SU-DHL-6 (cell line): Measurements from ENCODE around the gene LHPP.

Experiments used
- H2AFZ ChIP-seq: fragments of 200-600 bp; sonication (generic); 2 replicates; pipeline ENCODE4 v1.6.1; 2014; ENCODE audit warnings: low read depth, mild to moderate bottlenecking, moderate library complexity, mixed read lengths, antibody characterized with exemption, low read length; ENCODE audit not compliant: severe bottlenecking
- H3F3A ChIP-seq: fragments of 200-600 bp; shearing (Covaris generic); 2 replicates; pipeline ENCODE4 v1.6.0; 2016; ENCODE audit warnings: antibody characterized with exemption, mild to moderate bottlenecking; ENCODE audit not compliant: insufficient read depth
- H3K27ac ChIP-seq: fragments of 200-600 bp; sonication (generic); 2 replicates; pipeline ENCODE4 v1.5.1; 2016; ENCODE audit warnings: low read depth, mild to moderate bottlenecking, low read length, moderate library complexity, mixed read lengths
- H3K27me3 ChIP-seq: fragments of 200-600 bp; sonication (generic), shearing (Covaris generic); 2 replicates; pipeline ENCODE4 v1.6.0; 2014; ENCODE audit warnings: mild to moderate bottlenecking, low read length
- H3K36me3 ChIP-seq: fragments of 200-600 bp; sonication (generic); 2 replicates; pipeline ENCODE4 v1.6.1; 2014; ENCODE audit warnings: mild to moderate bottlenecking, low read length, mixed read lengths
- H3K4me2 ChIP-seq: fragments of 300-600, 200-600 bp; shearing (Covaris generic), sonication (generic); 2 replicates; pipeline ENCODE4 v1.6.0; 2014; ENCODE audit warnings: low read length, low read depth, mild to moderate bottlenecking; ENCODE audit not compliant: poor library complexity, severe bottlenecking
- H3K4me3 ChIP-seq: fragments of 200-600 bp; sonication (generic); 2 replicates; pipeline ENCODE4 v1.5.1; 2014; ENCODE audit warnings: antibody characterized with exemption, low read length, mild to moderate bottlenecking, mixed read lengths; ENCODE audit not compliant: insufficient read depth, poor library complexity, severe bottlenecking
- H3K79me2 ChIP-seq: fragments of 200-600 bp; sonication (generic); 2 replicates; pipeline ENCODE4 v1.6.1; 2014; ENCODE audit warnings: mild to moderate bottlenecking, low read length, moderate library complexity; ENCODE audit not compliant: insufficient read depth
- H3K9ac ChIP-seq: fragments of 200-600 bp; sonication (generic); 2 replicates; pipeline ENCODE4 v1.7.0; 2014; ENCODE audit warnings: mild to moderate bottlenecking, low read length
- H3K9me2 ChIP-seq: fragments of 200-600 bp; sonication (generic); replicated peaks from 2 replicates; pipeline ENCODE4 v1.6.1; 2014; ENCODE audit warnings: low read length; ENCODE audit not compliant: insufficient read depth
- H3K9me3 ChIP-seq: fragments of 200-600 bp; sonication (generic); 2 replicates; pipeline ENCODE4 v1.6.1; 2014; ENCODE audit warnings: low read length, mixed read lengths; ENCODE audit not compliant: insufficient read depth
- H4K20me1 ChIP-seq: fragments of 200-600 bp; sonication (generic); 2 replicates; pipeline ENCODE4 v1.6.1; 2014; ENCODE audit warnings: low read depth, mild to moderate bottlenecking, antibody characterized with exemption, low read length, moderate library complexity, mixed read lengths
- EZH2phosphoT487 ChIP-seq: fragments of 200-600 bp; sonication (generic), shearing (Covaris generic); conservative IDR thresholded peaks from 2 replicates; pipeline ENCODE4 v1.6.1; 2018; ENCODE audit warnings: mild to moderate bottlenecking, antibody characterized with exemption, low read length, moderate library complexity, mixed read lengths
- TF ChIP-seq, protein P1 (sequence below): fragments of 200-600 bp; sonication (generic); IDR thresholded peaks from one replicate; pipeline ENCODE4 v1.5.1; 2017; ENCODE audit warnings: antibody characterized with exemption, mild to moderate bottlenecking, low read length, moderate library complexity; ENCODE audit not compliant: insufficient read depth, poor library complexity, severe bottlenecking

LHPP gene

DNA sequence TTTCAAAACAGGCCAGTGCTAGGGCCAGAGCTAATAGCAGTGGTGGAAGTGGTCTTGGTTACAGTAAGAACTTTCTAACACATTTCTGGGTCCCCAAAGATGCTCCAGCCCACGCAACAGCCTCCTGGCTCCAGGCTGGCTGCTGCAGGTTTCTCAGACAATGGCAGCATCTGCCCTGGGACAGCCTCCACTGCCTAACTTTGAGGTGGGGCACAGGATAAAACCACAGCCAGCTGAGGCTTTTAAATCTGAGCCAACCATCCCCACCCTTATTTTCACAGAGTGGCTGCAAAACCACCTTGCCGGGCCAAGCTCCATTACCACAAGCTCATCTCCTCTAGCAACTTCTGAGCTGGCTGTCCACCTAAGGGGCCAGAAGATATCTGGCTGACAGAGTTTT is 197.8 kb downstream of the LHPP start:
- H3K27me3 ChIP-seq = no peaks in the 10 kb centered on the region
- H3K4me2 ChIP-seq = no peak overlapping the region
- H2AFZ ChIP-seq = no peak overlapping the region
- no peak overlapping the region for H3K27ac ChIP-seq
- H3F3A ChIP-seq = no peaks in the 10 kb centered on the region
- H3K9me2 ChIP-seq = no peaks in the 10 kb centered on the region
- TF ChIP-seq, protein P1, sequence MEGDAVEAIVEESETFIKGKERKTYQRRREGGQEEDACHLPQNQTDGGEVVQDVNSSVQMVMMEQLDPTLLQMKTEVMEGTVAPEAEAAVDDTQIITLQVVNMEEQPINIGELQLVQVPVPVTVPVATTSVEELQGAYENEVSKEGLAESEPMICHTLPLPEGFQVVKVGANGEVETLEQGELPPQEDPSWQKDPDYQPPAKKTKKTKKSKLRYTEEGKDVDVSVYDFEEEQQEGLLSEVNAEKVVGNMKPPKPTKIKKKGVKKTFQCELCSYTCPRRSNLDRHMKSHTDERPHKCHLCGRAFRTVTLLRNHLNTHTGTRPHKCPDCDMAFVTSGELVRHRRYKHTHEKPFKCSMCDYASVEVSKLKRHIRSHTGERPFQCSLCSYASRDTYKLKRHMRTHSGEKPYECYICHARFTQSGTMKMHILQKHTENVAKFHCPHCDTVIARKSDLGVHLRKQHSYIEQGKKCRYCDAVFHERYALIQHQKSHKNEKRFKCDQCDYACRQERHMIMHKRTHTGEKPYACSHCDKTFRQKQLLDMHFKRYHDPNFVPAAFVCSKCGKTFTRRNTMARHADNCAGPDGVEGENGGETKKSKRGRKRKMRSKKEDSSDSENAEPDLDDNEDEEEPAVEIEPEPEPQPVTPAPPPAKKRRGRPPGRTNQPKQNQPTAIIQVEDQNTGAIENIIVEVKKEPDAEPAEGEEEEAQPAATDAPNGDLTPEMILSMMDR = no peak
- H3K4me3 ChIP-seq = no peak overlapping the region
- no peak overlapping the region for H3K9ac ChIP-seq
- no peaks in the 10 kb centered on the region; the same call in 1 of the 2 replicates for H4K20me1 ChIP-seq
- no peaks in the 10 kb centered on the region for H3K9me3 ChIP-seq
- H3K79me2 ChIP-seq = peaks cover 94% of the 10 kb centered on the region
- H3K36me3 ChIP-seq = no peaks in the 10 kb centered on the region

DNA sequence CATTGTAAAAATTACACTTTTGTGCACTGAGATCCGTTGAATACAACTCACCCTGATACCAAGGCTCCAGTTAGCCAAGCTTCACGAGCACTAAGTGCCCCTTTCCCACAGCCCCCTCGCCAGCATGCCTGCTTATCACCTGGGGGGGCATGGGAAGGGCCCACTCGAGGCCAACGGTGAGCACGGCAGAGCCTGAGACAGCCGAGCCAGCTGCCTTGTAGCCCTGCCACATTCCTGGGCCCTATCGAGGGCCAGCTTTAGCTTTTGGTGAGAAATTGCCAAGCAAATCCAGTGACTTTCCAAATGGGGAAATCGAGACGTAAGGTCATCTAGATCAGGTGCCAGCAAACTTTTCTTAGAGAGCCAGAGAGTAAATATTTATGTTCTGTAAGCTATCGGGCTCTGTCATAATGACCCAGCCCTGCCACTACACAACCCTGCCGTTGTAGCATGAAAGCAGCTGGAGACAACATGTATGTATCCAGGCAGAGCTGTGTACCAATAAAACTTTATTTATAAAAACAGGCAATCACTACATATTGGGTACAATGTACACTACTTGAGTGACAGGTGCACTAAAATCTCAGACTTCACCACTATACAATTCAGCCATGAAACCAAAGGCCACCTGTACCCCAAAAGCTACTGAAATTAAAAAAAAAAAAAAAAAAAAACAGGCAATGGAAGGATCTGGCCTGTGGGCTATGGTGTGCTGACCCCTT is 198.9 kb downstream of the LHPP start:
- Histone ChIP-seq H3K9me3 (no peaks in the 10 kb centered on the region), H3F3A (no peaks in the 10 kb centered on the region), H3K27ac (no peak overlapping the region), H3K27me3 (no peaks in the 10 kb centered on the region), H4K20me1 (no peaks in the 10 kb centered on the region; the same call in 1 of the 2 replicates), H3K36me3 (no peaks in the 10 kb centered on the region), H3K79me2 (peaks cover 94% of the 10 kb centered on the region), H2AFZ (no peak overlapping the region), H3K9me2 (no peaks in the 10 kb centered on the region), H3K9ac (no peak overlapping the region), H3K4me2 (no peak overlapping the region), H3K4me3 (no peak overlapping the region)
- no peak for TF ChIP-seq EZH2phosphoT487
- TF ChIP-seq, protein P1 = no peak

DNA sequence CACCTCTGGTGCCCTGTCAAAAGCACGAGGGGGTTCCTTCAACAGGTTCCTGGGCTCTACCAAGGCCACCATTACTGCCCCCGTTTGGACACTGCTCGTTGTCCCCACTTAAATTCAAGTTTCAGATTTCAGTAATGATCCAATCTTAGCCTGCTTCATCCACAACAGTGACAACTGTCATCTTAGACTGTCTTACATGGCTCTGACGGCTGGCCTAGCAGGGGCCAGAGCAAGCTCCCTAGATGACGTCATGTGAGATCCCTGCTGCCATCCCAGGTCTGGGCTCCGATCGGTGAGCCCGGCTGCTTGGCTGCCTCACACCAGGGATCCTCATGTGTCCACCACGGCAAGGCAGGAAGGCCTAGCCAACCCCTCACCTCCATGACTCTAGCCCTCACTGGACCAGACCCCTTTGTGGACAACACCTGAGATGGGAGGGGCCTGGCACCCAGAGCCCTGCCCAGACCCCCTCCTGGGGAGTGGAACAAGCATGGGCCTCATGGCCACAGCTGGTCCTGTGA is 200.1 kb downstream of the LHPP start:
- no peaks in the 10 kb centered on the region for H3K9me3 ChIP-seq
- no peak overlapping the region for H3K27ac ChIP-seq
- H3K4me2 ChIP-seq = no peak overlapping the region
- H3K27me3 ChIP-seq = no peaks in the 10 kb centered on the region
- no peak overlapping the region for H3K9ac ChIP-seq
- H3F3A ChIP-seq = no peaks in the 10 kb centered on the region
- H3K4me3 ChIP-seq = no peak overlapping the region
- H2AFZ ChIP-seq = no peak overlapping the region
- no peaks in the 10 kb centered on the region for H3K36me3 ChIP-seq
- peaks cover 95% of the 10 kb centered on the region for H3K79me2 ChIP-seq
- TF ChIP-seq, protein P1 = no peak
- no peak for TF ChIP-seq EZH2phosphoT487
- H4K20me1 ChIP-seq = peaks cover 3% of the 10 kb centered on the region; the same call in 1 of the 2 replicates
- H3K9me2 ChIP-seq = no peaks in the 10 kb centered on the region
